ENCODE results near the gene KAT8. TPM values are rescaled to one million over a fixed set of nuclear protein-coding genes. Genes with fewer than 3 reads are reported as not detected.
A peak's percentile ranks its signal among the peaks of the same experiment; 100 is the strongest.
"Not testable (repeated sequence)": the region's sequence is repeated elsewhere in the genome, so short reads cannot be mapped to it uniquely, and the experiment has no call there.

Gene KAT8
- polyA plus RNA-seq, 1 donor, result 57.4 TPM

- DNase-seq, result no peak
These were observed 31.9 kb downstream of the KAT8 start for GRCh38 chr16:31149332-31149731.

GRCh38 chr16:31149894-31150890, 32.7 kb downstream of the KAT8 start, which contains the start of gene PRSS36:
Gene PRSS36 (minus strand): TSS chr16:31150066. CDS start chr16:31150035, 31 bp downstream.
- DNase-seq, result no peak

DNA sequence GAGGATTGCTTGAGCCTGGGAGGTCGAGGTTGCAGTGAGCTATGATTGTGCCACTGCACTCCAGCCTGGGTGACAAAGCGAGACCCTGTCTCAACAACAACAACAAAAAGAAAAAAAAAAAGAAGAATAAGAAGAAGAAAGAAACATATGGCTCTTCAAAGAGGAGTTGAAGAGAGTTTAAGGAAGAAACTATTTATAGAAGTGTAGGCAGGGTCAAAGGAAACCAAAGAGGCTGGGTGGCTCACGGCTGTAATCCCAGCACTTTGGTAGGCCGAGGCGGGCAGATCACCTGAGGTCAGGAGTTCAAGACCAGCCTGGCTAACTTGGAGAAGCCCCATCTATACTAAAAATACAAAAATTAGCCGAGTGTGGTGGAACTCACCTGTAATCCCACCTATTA, 33.5 kb downstream of the KAT8 start:
- not testable (repeated sequence) for DNase-seq

DNA sequence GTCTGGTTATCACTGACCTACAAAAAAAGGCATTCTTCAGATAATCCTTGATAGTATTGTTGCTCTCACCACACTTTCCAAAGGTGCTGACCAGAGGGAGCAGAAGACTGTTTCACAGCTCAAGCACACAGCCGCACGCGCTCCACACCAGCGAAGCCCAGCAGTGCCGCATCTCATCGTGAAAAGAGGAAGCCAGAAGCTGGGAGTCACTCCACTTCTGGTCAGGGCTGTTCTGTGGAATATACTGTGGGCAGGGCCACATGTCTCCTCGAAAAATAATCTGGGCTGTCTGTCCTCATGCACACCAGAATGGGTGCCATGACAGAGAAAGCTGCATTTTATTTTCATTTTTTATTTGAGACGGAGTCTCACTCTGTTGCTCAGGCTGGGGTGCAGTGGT, 39.7 kb downstream of the KAT8 start:
- no peak for DNase-seq

DNA sequence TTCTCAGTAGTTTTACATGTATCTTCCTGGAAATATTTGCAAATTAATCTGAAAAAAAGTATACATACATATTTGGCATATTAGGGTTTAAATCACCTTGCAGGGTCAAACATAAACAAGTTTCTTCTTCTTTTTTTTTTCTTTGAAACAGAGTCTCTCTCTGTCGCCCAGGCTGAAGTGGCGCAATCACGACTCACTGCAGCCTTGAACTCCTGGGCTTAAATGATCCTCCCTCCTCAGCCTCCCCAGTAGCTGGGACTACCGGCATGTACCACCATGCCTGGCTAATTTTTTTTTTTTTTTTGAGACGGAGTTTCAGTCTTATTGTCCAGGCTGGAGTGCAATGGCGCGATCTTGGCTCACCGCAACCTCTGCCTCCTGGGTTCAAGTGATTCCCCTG, 49.9 kb downstream of the KAT8 start:
- no peak for DNase-seq

- DNase-seq, result no peak
These were observed 51.4 kb downstream of the KAT8 start for GRCh38 chr16:31168848-31169247.

DNA sequence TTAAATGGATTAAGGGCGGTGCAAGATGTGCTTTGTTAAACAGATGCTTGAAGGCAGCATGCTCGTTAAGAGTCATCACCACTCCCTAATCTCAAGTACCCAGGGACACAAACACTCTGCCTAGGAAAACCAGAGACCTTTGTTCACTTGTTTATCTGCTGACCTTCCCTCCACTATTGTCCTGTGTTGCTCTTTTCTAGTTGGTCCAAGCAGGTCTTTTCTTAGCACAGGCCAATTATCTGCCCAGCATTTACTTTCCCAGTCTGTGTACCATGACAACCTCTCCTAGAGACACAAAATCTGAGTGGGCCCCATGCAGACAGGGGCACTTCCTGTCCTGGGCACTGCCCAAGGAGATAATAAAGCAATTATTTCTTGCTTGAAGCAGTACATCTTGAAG, 52.6 kb downstream of the KAT8 start:
- DNase-seq, result not testable (repeated sequence)

GRCh38 chr16:31177136-31177535, 59.7 kb downstream of the KAT8 start:
- DNase-seq, result no peak

DNA sequence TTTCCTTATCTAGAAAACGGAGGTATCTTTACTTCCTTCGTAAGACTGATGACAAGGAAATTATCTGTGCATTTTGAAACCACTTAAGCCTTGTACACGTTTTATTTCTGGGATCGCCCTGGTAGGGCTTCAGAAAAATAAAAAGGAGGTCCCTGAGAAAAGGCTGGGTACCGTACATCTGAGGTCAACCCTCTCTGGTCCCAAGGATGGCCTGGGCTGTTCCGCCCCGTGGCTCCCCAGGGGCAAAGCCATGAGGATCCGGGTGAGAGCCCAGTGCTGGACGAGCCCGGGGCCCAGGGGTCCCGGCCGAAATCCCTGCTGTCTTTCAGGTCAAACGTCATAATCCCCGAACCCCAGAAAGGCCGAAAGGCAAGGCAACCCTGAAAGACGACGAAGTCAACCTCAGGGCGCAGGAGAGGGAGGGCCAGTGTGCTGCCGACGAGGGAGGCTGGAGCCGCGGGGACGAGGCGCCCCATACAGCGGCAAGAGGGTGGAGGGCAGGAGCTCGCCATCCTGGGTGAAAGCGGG, 61.8 kb downstream of the KAT8 start:
- DNase-seq, result peak; percentile 29

DNA sequence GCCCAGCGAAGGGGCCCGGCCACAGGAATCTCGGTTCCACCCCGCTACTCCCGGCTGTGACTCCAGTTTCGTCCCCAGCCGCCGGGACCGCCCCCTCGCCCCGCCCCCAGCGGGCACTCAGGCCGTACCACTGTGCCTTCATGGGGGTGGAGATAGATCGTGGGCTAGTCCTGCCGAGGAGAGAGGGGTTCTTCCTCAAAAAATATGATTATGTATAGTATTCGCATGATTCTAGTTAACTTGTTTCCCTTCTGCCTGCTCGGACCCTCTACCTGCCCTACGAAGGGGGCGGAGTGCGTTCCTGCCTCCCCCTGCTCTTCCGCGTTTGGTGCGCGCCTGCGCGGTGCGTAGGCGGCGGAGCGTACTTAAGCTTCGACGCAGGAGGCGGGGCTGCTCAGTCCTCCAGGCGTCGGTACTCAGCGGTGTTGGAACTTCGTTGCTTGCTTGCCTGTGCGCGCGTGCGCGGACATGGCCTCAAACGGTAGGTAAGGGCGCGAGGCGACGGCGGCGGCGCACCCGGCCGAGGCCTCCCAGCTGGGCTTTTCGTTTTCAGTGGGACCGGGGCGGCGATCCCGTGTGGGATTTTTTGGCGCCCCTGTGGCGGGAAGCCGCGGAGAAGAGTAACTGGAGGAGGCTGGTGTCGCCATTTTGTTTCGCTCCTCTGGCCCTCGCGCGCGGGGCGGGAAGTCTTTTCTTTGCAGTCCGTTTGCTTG, 62.4 kb downstream of the KAT8 start, which contains the start of gene FUS:
TSS of gene FUS (plus strand) at position 393 of the 713 bp plus-strand sequence. CDS start at position 469, 76 bp downstream.
- peak; percentile 97 for DNase-seq

Other genes starting within 250 kb of the KAT8 start
- gene BCL7C, start 223.6 kb upstream of the KAT8 start, polyA plus RNA-seq (ENCODE audit: insufficient read length), result 32.7 TPM
- gene CTF1, start 221.1 kb upstream of the KAT8 start, polyA plus RNA-seq (ENCODE audit: insufficient read length), result 13.5 TPM
- gene FBXL19, start 194.1 kb upstream of the KAT8 start, polyA plus RNA-seq (ENCODE audit: insufficient read length), result 10.3 TPM
- gene ORAI3, start 168.6 kb upstream of the KAT8 start, polyA plus RNA-seq (ENCODE audit: insufficient read length), result 9.8 TPM
- 15.1 TPM for gene SETD1A, start 159.9 kb upstream of the KAT8 start, polyA plus RNA-seq (ENCODE audit: insufficient read length)
- gene HSD3B7, start 132.5 kb upstream of the KAT8 start, polyA plus RNA-seq (ENCODE audit: insufficient read length), result 12.6 TPM
- gene STX1B, start 107.0 kb upstream of the KAT8 start, polyA plus RNA-seq (ENCODE audit: insufficient read length), result 1.2 TPM
- 48.7 TPM for gene STX4, start 84.1 kb upstream of the KAT8 start, polyA plus RNA-seq (ENCODE audit: insufficient read length)
- gene ZNF668, start 43.4 kb upstream of the KAT8 start, polyA plus RNA-seq (ENCODE audit: insufficient read length), result 11.2 TPM
- gene ZNF646, start 43.2 kb upstream of the KAT8 start, polyA plus RNA-seq (ENCODE audit: insufficient read length), result 12.6 TPM
- 5.8 TPM for gene PRSS53, start 28.7 kb upstream of the KAT8 start, polyA plus RNA-seq (ENCODE audit: insufficient read length)
- 59.1 TPM for gene VKORC1, start 22.9 kb upstream of the KAT8 start, polyA plus RNA-seq (ENCODE audit: insufficient read length)
- 33.9 TPM for gene BCKDK, start 9.3 kb upstream of the KAT8 start, polyA plus RNA-seq (ENCODE audit: insufficient read length)
- 0.48 TPM for gene PRSS8, start 18.1 kb downstream of the KAT8 start, polyA plus RNA-seq (ENCODE audit: insufficient read length)
- gene PRSS36, start 32.4 kb downstream of the KAT8 start, polyA plus RNA-seq (ENCODE audit: insufficient read length), result 2.0 TPM
- 398 TPM for gene FUS, start 62.5 kb downstream of the KAT8 start, polyA plus RNA-seq (ENCODE audit: insufficient read length)
- 9.1 TPM for gene PYCARD, start 85.1 kb downstream of the KAT8 start, polyA plus RNA-seq (ENCODE audit: insufficient read length)
- 98.3 TPM for gene TRIM72, start 96.5 kb downstream of the KAT8 start, polyA plus RNA-seq (ENCODE audit: insufficient read length)
- 2.3 TPM for gene PYDC1, start 99.5 kb downstream of the KAT8 start, polyA plus RNA-seq (ENCODE audit: insufficient read length)
- gene ITGAM, start 142.3 kb downstream of the KAT8 start, polyA plus RNA-seq (ENCODE audit: insufficient read length), result 4.7 TPM
- 2.9 TPM for gene ITGAX, start 237.5 kb downstream of the KAT8 start, polyA plus RNA-seq (ENCODE audit: insufficient read length)